Type B pancreatic cell (in vitro differentiated cells): ENCODE results near the gene SWAP70. TPM values are rescaled to one million over a fixed set of nuclear protein-coding genes. Genes with fewer than 3 reads are reported as not detected.

Source experiments
- DNase-seq: peaks from one replicate; pipeline ENCODE4 v3.0.0; 2021; ENCODE audit warnings: mixed read lengths; ENCODE audit not compliant: unreplicated experiment; ENCODE audit errors: extremely low spot score
- H3K27ac Mint-ChIP-seq: 2 replicates; pipeline ENCODE4 v1.8.0; 2021; ENCODE audit warnings: mild to moderate bottlenecking, mixed read lengths
- H3K27me3 Mint-ChIP-seq: 2 replicates; pipeline ENCODE4 v1.8.0; 2021; ENCODE audit warnings: mixed read lengths
- H3K36me3 Mint-ChIP-seq: 2 replicates; pipeline ENCODE4 v1.8.0; 2021; ENCODE audit warnings: mixed read lengths
- H3K4me1 Mint-ChIP-seq: one replicate; pipeline ENCODE4 v1.8.0; 2021; ENCODE audit warnings: mixed read lengths; ENCODE audit not compliant: unreplicated experiment
- H3K4me3 Mint-ChIP-seq: 2 replicates; pipeline ENCODE4 v1.8.0; 2021; ENCODE audit warnings: mild to moderate bottlenecking, mixed read lengths
- H3K9me3 Mint-ChIP-seq: 2 replicates; pipeline ENCODE4 v1.8.0; 2021; ENCODE audit warnings: mixed read lengths
- CTCF ChIP-seq: fragments of 200-600 bp; sonication (generic); conservative IDR thresholded peaks from 2 replicates; pipeline ENCODE4 v1.5.0; 2021; ENCODE audit warnings: antibody characterized with exemption, mild to moderate bottlenecking
- total RNA-seq: library from RNA; stranded (reverse); gene quantifications from 2 replicates; pipeline ENCODE4 v1.2.1, GENCODE V29; 2021; ENCODE audit warnings: low replicate concordance

Gene SWAP70
- total RNA-seq, 1 donor from 2014 or later = 18.8 TPM

GRCh38 chr11:9761441-9761945 is 97.6 kb downstream of the SWAP70 start:
- peak overlapping the region; percentile 10 for H3K27ac Mint-ChIP-seq

GRCh38 chr11:9762531-9762930 is 98.7 kb downstream of the SWAP70 start:
- Mint-ChIP-seq H3K36me3 (peaks cover 4% of the 10 kb centered on the region), H3K27me3 (no peaks in the 10 kb centered on the region), H3K4me3 (no peak overlapping the region), H3K27ac (no peak overlapping the region), H3K4me1 (peaks cover 66% of the 10 kb centered on the region), H3K9me3 (peaks cover 11% of the 10 kb centered on the region)
- no peak for DNase-seq
- no peak for TF ChIP-seq CTCF

More at GRCh38 chr11:9761441-9761945, 97.6 kb downstream of the SWAP70 start:
- no peak for DNase-seq
- Mint-ChIP-seq H3K36me3 (peaks cover 4% of the 10 kb centered on the region), H3K4me3 (peak overlapping the region; percentile 55), H3K27me3 (no peaks in the 10 kb centered on the region), H3K4me1 (peaks cover 59% of the 10 kb centered on the region), H3K9me3 (peaks cover 11% of the 10 kb centered on the region)
- TF ChIP-seq CTCF = no peak

GRCh38 chr11:9763301-9763700 is 99.4 kb downstream of the SWAP70 start:
- Mint-ChIP-seq H3K27me3 (no peaks in the 10 kb centered on the region), H3K36me3 (peaks cover 4% of the 10 kb centered on the region), H3K4me1 (peaks cover 62% of the 10 kb centered on the region), H3K9me3 (peaks cover 11% of the 10 kb centered on the region), H3K27ac (no peak overlapping the region), H3K4me3 (no peak overlapping the region)
- DNase-seq = no peak
- no peak for TF ChIP-seq CTCF

GRCh38 chr11:9765320-9766101 is 101.6 kb downstream of the SWAP70 start:
- peak overlapping the region; percentile 54 for H3K27ac Mint-ChIP-seq
- peaks cover 46% of the 10 kb centered on the region for H3K4me1 Mint-ChIP-seq
- H3K4me3 Mint-ChIP-seq = peak overlapping the region; percentile 0
- peaks cover 17% of the 10 kb centered on the region for H3K36me3 Mint-ChIP-seq
- H3K27me3 Mint-ChIP-seq = no peaks in the 10 kb centered on the region
- no peak for DNase-seq
- H3K9me3 Mint-ChIP-seq = peaks cover 11% of the 10 kb centered on the region
- TF ChIP-seq CTCF = no peak

- Mint-ChIP-seq H3K27ac (no peak overlapping the region), H3K4me1 (peaks cover 23% of the 10 kb centered on the region), H3K36me3 (peaks cover 17% of the 10 kb centered on the region), H3K9me3 (peaks cover under 1% of the 10 kb centered on the region), H3K4me3 (no peak overlapping the region), H3K27me3 (no peaks in the 10 kb centered on the region)
- no peak for DNase-seq
- no peak for TF ChIP-seq CTCF
These were observed 105.7 kb downstream of the SWAP70 start for GRCh38 chr11:9769621-9770020.
